GM23338 (cell line): Measurements from ENCODE around the gene CATSPER3.

ENCODE experiments used
- CREB1 ChIP-seq: fragments of 250-450 bp; sonication (Bioruptor Pico); IDR thresholded peaks from 2 replicates; pipeline ENCODE4 v1.5.0; 2020; ENCODE audit warnings: low read depth, mild to moderate bottlenecking, moderate library complexity
- CTCF ChIP-seq, 2 experiments: fragments of 200-600 bp in 1 of 2; sonication (generic) in 1 of 2; conservative IDR thresholded peaks; 2 replicates each; pipeline versions ENCODE4 v1.5.1 to v1.6.1; 2016 to 2017; ENCODE audit warnings: antibody characterized with exemption in 2 of 2, low read depth in 2 of 2, mild to moderate bottlenecking in 2 of 2, moderate library complexity in 1 of 2
- ETS1 ChIP-seq: IDR thresholded peaks from 2 replicates; pipeline ENCODE4 v1.6.1; 2016; ENCODE audit warnings: antibody characterized with exemption
- EZH2 ChIP-seq: fragments of 200-600 bp; sonication (generic); IDR thresholded peaks from one replicate; pipeline ENCODE4 v1.8.0; 2017; ENCODE audit warnings: antibody characterized with exemption, mild to moderate bottlenecking, low read depth; ENCODE audit not compliant: unreplicated experiment
- EZH2phosphoT487 ChIP-seq: fragments of 200-600 bp; sonication (generic); IDR thresholded peaks from one replicate; pipeline ENCODE4 v1.8.1; 2018; ENCODE audit warnings: antibody characterized with exemption; ENCODE audit not compliant: unreplicated experiment
- JUNB ChIP-seq: IDR thresholded peaks from one replicate; pipeline ENCODE4 v1.6.1; 2016; ENCODE audit warnings: antibody characterized with exemption; ENCODE audit not compliant: unreplicated experiment
- NANOG ChIP-seq: IDR thresholded peaks from 2 replicates; pipeline ENCODE4 v1.6.1; 2016; ENCODE audit warnings: antibody characterized with exemption, borderline replicate concordance
- POLR2AphosphoS5 ChIP-seq: IDR thresholded peaks from 2 replicates; pipeline ENCODE4 v1.6.1; 2016; ENCODE audit warnings: antibody characterized with exemption, low read depth
- REST ChIP-seq: IDR thresholded peaks from one replicate; pipeline ENCODE4 v1.6.1; 2018; ENCODE audit warnings: antibody characterized with exemption; ENCODE audit not compliant: unreplicated experiment
- STAT1 ChIP-seq: IDR thresholded peaks from one replicate; pipeline ENCODE4 v1.6.1; 2016; ENCODE audit warnings: antibody characterized with exemption; ENCODE audit not compliant: unreplicated experiment
- ZNF331 ChIP-seq: fragments of 250-450 bp; sonication (Bioruptor Pico); IDR thresholded peaks from 2 replicates; pipeline ENCODE4 v1.5.0; 2020; ENCODE audit warnings: low read depth, mild to moderate bottlenecking, moderate library complexity
- ZNF462 ChIP-seq: fragments of 250-450 bp; sonication (Bioruptor Pico); IDR thresholded peaks from 2 replicates; pipeline ENCODE4 v1.5.0; 2020; ENCODE audit warnings: mild to moderate bottlenecking, moderate library complexity

- TF ChIP-seq CTCF (conservative IDR thresholded peaks at IDR 0.05; ENCODE audit: low read depth in 2 of 2): no peak
- no peak for TF ChIP-seq POLR2AphosphoS5
- no peak for TF ChIP-seq CREB1 (CRISPR knock-in tag)
- no peak for TF ChIP-seq STAT1
- no peak for TF ChIP-seq EZH2
- TF ChIP-seq REST: no peak
- no peak for TF ChIP-seq ZNF462 (CRISPR knock-in tag)
- TF ChIP-seq ZNF331 (CRISPR knock-in tag): no peak
- no peak for TF ChIP-seq EZH2phosphoT487
- no peak for TF ChIP-seq JUNB
- no peak for TF ChIP-seq NANOG
- no peak for TF ChIP-seq ETS1
Observed at GRCh38 chr5:134976841-134977240, 9.1 kb downstream of the CATSPER3 start.
